DMS 273 (cell line): Measurements from ENCODE around the gene ACBD5.
"Not testable (repeated sequence)": the region's sequence is repeated elsewhere in the genome, so short reads cannot be mapped to it uniquely, and the experiment has no call there.

Experiments
- DNase-seq: peaks from one replicate; lab custom pipeline; 2025; ENCODE audit not compliant: unreplicated experiment; lab: John Stamatoyannopoulos, UW

ACBD5 gene

GRCh38 chr10:27240212-27241009 is at the start of gene ACBD5:
Gene ACBD5 (minus strand): TSS chr10:27240797. CDS start chr10:27240688, 109 bp downstream.
- peak; percentile 94 for DNase-seq

GRCh38 chr10:27285093-27285492 is 44.5 kb upstream of the ACBD5 start:
- DNase-seq = peak; percentile 7

GRCh38 chr10:27276581-27276980 is 36.0 kb upstream of the ACBD5 start:
- no peak for DNase-seq

- DNase-seq = not testable (repeated sequence)
Measured at GRCh38 chr10:27266025-27266424, 25.4 kb upstream of the ACBD5 start.

GRCh38 chr10:27262788-27263187 is 22.2 kb upstream of the ACBD5 start:
- DNase-seq = not testable (repeated sequence)

GRCh38 chr10:27258838-27259812 is 18.5 kb upstream of the ACBD5 start:
- DNase-seq = peak; percentile 45

- DNase-seq = no peak
Measured at GRCh38 chr10:27258492-27258837, 17.9 kb upstream of the ACBD5 start.

- no peak for DNase-seq
Measured at GRCh38 chr10:27256299-27257189, 15.9 kb upstream of the ACBD5 start.

GRCh38 chr10:27253576-27253975 is 13.0 kb upstream of the ACBD5 start:
- no peak for DNase-seq

GRCh38 chr10:27252267-27253000 is 11.8 kb upstream of the ACBD5 start:
- DNase-seq = no peak

- no peak for DNase-seq
Measured at GRCh38 chr10:27251554-27251953, 11.0 kb upstream of the ACBD5 start.

- no peak for DNase-seq
Measured at GRCh38 chr10:27248215-27248614, 7.6 kb upstream of the ACBD5 start.

GRCh38 chr10:27247441-27247840 is 6.8 kb upstream of the ACBD5 start:
- DNase-seq = no peak

- no peak for DNase-seq
Measured at GRCh38 chr10:27247006-27247405, 6.4 kb upstream of the ACBD5 start.

GRCh38 chr10:27245836-27246235 is 5.2 kb upstream of the ACBD5 start:
- DNase-seq = no peak

GRCh38 chr10:27244976-27245375 is 4.4 kb upstream of the ACBD5 start:
- no peak for DNase-seq

GRCh38 chr10:27242951-27243551 is 2.5 kb upstream of the ACBD5 start:
- DNase-seq = peak; percentile 81

- DNase-seq = no peak
Measured at GRCh38 chr10:27242473-27242950, 1.9 kb upstream of the ACBD5 start.

GRCh38 chr10:27241652-27242472 is 1.3 kb upstream of the ACBD5 start:
- peak; percentile 96 for DNase-seq
